Activated T-helper 1 cell treated with Interleukin-2 at 50 U/mL for 16 hours (primary cell): Measurements from ENCODE around the gene MRPS18B.

Source experiments
- DNase-seq: peaks from one replicate; pipeline ENCODE4 v3.0.0-alpha.2; 2020; ENCODE audit warnings: low read depth

MRPS18B gene

DNA sequence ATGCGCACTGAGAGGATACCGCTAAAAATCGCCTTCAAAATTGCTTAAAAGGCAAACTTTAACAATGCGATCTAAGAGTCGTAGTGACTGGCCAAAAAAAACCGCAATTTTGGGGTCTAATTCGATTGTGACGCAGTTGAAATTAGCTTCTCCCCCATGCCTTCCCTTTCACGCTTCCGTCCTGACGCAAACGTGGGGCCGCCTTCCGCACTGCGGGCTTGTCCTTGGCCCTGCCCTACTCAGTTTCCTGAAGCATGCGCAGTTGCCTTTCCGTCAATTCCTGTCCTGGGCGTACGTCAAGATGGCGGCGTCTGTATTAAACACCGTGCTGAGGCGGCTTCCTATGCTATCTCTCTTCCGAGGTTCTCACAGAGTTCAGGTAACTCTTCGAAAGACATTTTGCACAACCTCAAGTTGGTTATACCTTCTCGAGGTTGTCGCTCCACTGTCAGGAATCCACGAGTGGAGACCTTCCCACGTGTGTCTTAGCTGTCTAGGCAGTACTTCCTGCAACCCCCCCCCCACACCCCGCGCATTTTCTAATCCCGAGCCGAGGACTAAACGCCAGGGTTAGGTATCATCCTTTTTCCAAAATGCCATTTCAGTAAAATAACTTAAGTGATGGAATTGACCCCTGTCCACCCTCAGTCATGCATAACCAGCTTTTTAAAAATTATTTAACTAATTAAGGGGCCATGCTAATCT is at the start of gene MRPS18B:
MRPS18B (plus strand) TSS at position 276 of the 705 bp plus-strand sequence; CDS start at position 302, 26 bp downstream.
- peak; percentile 97 for DNase-seq

DNA sequence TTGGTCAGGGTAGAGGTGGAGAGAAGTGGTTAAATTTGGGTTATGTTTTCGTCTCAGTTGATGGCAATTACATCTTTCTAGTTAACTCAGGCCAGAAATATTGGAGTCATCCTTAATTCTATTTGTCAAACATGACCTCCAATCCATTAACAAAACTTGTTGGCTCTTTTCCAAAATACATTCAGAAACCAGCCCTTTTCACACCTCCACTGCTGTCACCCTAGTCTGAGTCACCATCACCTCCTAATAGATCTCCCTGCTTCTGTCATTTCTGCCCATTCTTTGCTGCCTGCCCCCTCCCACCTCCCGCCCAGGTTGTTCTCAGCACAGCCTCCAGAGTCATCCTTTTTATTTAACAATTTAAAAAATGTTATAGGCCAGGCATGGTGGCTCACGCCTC is 49.4 kb upstream of the MRPS18B start:
- no peak for DNase-seq

DNA sequence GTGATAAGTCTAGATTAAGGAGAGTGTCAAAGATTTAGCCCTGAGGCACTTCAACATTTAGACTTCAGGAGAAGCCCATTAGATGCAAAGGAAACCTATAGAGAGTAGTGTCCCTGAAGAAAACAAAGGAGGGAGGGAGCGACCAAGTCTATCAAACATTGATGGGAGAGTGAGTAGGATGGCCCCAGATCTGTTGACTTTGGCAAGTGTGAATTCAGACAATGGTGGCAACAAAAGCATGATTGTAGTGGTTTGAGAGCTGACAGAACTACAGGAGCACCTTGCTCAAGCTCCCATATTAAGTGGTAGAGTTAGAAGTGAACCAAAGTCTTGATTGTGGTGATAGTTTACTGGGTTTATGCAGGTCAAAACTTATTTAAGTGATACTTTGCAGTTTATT is 47.4 kb upstream of the MRPS18B start:
- no peak for DNase-seq

DNA sequence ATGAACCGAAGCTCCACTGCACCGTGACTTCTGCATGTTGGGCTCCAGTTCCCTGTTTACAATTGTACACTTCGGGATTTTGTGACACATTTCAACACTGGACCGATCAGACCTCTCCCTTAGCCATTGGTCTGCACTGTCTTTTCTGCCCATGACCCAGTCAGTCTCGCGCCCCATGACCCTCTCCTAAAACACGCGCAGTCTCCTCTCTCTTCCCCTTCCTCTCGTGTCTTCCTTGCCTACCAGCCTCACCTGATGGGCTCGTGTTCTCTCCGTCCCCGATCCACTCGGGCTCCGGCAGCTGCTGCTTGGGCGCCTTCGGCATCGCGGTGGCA is 46.9 kb upstream of the MRPS18B start:
- DNase-seq, result no peak

DNA sequence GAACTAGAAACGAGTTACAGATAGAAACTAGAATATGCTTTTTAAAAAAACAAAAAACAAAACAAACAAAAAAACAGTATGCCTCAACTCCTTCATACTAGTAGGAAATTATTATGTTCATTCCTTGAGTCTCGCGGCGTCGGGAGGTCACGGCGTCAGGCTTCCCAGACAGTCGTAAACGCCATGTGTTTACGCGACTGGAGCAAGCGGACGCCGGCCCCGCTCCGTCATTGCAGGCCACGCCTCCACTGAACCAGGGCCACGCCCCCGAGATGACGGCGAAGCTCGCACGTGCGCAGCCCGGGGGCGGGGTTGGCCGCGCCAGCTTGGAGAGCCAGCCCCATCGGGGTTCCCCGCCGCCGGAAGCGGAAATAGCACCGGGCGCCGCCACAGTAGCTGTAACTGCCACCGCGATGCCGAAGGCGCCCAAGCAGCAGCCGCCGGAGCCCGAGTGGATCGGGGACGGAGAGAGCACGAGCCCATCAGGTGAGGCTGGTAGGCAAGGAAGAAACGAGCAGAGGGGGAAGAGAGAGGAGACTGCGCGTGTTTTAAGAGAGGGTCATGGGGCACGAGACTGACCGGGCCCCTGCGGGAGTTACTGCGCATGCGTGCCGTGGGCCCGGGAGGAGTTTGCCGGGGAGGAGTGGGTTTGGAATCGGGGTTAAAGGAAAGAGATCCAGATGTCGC is 46.4 kb upstream of the MRPS18B start, which contains the start of gene ABCF1:
ABCF1 (plus strand) TSS at position 368 of the 687 bp plus-strand sequence; CDS start at position 414, 46 bp downstream.
- DNase-seq, result peak; percentile 100

DNA sequence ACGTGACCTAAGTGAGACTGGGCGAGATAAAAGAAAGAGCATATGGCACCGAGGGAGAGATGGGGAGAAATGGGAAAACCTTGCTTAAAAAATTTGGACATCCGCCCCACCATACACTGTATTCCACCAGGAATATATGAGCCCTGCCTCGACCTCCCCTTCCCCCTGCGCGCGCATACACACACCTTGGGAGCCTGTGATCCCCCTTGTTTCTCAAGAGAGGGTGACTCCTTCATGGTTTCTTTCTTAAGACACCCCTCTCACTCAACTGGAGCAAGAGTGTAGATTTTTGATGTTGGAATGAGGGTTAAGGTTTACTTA is 45.9 kb upstream of the MRPS18B start:
- DNase-seq, result no peak

DNA sequence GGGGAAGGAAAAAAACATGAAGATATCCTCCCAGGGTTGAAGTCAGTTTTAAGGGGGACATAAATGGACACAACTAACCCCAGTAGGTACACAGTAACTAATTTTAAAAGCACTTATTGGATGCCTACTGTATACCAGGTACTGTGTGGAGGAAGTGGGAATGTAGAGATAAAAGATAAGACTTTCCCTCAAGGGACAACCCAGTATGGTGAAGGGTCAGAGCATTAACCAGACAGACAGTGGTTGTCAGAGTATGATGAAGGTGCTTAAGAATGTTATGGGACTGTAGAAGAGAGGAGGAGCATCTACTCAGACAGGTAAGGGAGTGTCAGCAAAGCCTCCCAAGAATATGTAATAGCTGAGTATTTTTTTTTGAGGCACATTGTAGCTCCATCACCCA is 45.5 kb upstream of the MRPS18B start:
- no peak for DNase-seq

DNA sequence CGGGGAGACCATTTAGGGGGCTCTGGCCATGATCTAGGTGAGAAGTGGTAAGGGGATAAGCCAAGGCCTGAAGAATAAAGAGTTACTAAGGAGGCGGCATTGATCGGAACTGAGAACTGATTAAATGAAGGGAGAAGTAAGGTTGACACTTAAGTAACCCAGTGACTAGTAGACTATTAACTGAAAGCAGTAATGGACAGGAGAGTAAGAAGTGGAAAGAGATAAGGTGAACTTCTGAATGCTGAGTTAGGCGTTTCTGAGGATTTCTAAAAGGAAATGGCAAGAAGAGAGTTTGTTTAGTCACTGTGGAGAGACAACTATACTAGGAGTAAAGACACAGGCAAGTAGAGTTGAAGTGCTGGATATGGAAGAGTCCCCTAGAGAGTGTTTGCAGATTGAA is 44.5 kb upstream of the MRPS18B start:
- DNase-seq, result no peak

DNA sequence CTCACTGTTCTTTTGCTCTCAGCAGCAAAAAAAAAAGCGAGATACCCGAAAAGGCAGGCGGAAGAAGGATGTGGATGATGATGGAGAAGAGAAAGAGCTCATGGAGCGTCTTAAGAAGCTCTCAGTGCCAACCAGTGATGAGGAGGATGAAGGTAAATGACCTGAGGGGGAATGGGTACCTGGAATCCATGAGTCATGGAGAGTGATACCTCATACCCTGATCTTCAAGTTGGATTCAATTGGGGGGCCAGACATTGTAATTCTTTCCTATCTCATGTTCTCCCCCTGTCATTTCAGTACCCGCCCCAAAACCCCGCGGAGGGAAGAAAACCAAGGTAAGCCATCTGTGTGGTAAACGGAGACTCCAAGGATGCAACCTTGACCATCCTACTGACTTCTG is 39.6 kb upstream of the MRPS18B start:
- no peak for DNase-seq

DNA sequence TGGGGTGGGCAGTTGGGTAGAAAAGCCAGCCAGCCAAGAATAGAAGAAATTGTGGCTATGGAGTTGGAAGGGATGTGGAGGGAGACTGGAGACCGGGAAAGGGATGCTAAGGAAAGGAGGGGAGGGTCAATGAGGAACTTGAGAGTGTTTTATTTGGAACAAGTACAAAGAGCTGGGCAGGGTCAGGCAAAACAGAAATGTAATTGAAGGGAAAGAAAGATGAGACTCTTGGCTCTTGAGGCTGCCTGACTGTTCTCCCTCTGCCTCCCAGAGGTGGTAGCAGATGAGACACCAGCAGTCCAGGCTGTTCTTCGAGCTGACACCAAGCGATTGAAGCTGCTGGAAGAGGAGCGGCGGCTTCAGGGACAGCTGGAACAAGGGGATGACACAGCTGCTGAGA is 33.7 kb upstream of the MRPS18B start:
- DNase-seq, result no peak

DNA sequence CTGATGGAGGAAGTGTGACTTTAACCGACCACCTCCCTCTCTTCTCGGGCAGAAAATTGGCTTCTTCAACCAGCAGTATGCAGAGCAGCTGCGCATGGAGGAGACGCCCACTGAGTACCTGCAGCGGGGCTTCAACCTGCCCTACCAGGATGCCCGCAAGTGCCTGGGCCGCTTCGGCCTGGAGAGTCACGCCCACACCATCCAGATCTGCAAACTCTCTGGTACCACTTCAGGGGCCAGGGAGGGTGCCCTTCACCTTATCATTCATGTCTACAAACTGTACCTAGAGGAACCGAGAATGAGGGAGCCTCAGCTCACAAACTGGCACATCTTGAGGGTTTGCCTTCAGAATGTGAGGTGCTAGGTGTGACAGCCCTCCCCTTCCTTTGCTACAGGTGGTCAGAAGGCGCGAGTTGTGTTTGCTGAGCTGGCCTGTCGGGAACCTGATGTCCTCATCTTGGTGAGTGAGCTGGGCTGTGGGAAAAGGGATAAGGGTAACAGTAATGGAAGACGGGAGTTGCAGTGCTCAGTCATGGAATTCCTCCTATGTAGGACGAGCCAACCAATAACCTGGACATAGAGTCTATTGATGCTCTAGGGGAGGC is 27.8 kb upstream of the MRPS18B start:
- no peak for DNase-seq

DNA sequence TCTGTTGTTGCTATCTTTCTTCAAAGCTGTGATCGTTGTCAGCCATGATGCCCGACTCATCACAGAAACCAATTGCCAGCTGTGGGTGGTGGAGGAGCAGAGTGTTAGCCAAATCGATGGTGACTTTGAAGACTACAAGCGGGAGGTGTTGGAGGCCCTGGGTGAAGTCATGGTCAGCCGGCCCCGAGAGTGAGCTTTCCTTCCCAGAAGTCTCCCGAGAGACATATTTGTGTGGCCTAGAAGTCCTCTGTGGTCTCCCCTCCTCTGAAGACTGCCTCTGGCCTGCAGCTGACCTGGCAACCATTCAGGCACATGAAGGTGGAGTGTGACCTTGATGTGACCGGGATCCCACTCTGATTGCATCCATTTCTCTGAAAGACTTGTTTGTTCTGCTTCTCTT is 27.1 kb upstream of the MRPS18B start:
- no peak for DNase-seq

DNA sequence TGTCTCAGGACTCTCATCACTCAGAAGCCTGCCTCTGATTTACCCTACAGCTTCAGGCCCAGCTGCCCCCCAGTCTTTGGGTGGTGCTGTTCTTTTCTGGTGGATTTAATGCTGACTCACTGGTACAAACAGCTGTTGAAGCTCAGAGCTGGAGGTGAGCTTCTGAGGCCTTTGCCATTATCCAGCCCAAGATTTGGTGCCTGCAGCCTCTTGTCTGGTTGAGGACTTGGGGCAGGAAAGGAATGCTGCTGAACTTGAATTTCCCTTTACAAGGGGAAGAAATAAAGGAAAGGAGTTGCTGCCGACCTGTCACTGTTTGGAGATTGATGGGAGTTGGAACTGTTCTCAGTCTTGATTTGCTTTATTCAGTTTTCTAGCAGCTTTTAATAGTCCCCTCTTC is 26.6 kb upstream of the MRPS18B start:
- DNase-seq, result no peak

DNA sequence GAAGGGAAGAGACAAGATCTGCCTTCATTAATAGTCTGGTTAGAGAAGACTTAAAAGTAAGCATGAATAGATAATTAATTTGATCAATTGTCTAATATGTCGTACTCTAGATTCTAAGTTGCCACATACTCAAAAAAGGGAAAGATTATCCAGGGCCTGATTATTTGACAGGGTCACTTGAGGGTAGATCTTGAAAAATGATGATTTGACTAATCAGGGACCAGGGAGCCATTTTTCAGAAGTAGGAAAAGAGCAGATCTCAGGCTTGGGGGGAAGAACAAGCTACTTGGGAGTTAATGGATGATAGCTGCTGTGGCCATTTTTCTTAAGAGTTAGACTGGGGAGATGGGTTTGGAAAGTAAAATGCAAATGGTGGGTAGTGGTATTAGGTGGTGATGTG is 25.4 kb upstream of the MRPS18B start:
- DNase-seq, result no peak

DNA sequence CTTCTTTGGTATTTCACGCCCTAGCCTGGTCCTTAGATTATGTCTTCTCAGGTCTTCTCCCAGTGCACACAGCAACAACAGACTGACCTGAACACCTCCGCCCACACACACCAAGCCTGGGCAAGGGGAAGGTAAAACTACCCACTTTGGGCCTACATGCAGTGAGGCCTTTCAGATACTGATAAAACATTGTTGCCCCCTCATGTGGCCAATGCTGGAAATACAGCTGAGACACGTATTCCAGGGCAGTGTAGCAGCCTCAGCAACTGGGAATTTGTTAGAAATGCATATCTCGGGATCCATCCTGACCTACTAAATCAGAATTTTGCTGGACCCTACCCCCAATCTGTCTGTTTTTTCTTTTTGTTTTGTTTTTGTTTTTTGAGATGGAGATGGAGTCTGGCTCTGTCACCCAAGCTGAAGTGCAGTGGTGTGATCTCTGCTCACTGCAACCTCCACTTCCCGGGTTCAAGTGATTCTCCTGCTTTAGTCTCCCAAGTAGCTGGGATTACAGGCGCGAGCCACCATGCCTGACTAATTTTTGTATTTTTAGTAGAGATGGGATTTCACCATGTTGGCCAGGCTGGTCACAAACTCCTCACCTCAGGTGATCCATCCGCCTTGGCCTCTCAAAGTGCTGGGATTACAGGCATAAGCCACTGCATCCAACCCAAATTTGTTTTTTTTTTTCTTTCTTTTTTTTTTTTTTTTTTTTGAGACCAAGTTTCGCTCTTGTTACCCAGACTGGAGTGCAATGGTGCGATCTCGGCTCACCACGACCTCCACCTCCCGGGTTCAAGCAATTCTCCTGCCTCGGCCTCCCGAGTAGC is 20.1 kb upstream of the MRPS18B start:
- DNase-seq, result peak; percentile 50

DNA sequence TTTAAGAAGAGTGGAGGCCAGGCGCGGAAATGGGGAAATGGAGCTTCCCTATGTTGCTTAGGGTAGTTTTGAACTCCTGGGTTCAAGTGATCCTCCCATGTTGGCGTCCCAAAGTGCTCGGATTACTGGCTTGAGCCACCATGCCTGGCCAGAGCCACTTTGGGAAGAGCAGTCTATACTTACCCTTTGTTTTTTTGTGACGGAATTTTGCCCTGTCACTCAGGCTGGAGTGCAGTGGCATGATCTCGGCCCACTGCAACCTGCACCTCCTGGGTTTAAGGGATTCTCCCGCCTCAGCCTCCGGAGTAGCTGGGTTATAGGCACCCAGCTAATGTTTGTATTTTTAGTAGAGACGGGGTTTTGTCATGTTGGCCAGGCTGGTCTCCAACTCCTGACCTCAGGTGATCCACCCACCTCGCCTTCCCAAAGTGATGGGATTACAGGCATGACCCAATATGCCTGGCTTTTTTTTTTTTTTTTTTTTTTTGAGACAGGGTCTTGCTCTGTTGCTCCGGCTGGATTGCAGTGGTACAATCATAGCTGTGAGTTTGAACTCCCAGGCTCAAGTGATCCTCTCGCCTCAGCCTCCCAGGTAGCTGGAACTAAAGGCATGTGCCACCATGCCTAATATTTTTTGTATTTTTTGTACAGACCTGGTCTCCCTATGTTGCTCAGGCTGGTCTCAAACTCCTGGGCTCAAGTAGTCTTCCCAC is 18.6 kb upstream of the MRPS18B start:
- no peak for DNase-seq

DNA sequence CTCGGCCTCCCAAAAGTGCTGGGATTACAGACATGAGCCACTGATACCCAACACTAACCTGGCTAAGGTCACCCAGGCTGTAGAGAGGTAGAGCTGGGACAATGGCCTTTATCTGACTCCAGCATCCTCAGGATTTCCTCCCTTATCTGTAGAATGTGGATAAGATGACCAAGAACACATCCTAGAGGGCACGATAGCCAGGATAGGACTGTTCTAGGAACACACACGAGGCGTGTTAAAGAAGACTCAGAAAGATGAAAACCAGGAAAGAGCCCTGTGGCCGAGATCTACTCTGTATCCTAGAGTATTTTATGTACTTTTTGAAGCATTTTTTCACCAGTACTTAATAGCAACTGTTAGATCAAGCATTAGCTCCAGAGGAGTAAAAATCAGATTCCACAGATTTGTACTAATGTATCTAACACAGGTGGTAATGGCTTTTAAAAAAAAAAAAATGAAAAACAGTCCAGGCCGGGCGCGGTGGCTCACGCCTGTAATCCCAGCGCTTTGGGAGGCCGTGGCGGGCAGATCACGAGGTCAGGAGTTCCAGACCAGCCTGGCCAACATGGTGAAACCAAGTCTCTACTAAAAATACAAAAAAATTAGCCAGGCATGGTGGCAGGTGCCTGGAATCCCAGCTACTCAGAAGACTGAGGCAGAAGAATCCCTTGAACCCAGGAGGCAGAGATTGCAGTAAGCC is 17.9 kb upstream of the MRPS18B start:
- no peak for DNase-seq

DNA sequence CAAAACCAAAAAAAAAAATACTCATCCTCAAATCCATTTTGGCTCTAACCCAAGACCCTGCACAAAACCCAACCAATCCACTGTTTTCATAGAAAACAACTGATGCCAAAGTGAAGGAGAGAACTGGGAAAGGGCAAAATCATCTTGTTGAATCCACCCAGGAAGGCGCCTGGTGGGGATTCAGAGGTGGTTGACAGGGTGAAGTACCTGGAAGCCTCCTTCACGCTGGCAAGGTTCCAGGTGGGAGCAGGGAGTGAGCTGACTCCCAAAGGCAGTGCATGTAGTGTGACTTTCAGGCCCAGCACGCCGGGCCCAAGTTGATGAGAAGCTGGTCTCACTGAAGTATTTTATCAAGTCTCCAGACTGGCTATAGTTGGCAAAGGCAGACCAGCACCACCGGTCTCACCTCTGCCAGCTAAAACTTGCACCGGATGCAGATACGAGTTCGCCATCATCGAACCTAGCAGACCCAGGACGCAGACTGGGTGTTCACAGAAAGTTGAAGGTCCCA is 17.1 kb upstream of the MRPS18B start:
- no peak for DNase-seq

DNA sequence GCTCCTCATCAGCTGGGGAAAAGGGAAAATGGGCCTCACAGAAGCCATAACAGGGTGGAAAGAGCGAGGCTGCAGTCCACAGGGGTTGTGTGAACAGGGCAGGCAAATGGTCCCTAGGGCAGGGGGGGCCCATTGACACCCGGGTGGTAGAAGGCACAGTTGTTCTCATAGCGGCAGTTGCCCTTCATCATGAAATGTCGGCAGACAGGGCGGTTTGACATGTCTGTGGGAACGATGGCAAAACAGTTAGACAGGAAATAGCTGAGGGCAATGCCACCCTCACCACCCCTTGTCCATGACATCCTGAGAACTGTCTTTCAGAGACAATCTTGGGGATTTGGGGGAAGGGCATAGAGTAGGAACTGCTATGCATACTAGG is 16.2 kb upstream of the MRPS18B start:
- no peak for DNase-seq

DNA sequence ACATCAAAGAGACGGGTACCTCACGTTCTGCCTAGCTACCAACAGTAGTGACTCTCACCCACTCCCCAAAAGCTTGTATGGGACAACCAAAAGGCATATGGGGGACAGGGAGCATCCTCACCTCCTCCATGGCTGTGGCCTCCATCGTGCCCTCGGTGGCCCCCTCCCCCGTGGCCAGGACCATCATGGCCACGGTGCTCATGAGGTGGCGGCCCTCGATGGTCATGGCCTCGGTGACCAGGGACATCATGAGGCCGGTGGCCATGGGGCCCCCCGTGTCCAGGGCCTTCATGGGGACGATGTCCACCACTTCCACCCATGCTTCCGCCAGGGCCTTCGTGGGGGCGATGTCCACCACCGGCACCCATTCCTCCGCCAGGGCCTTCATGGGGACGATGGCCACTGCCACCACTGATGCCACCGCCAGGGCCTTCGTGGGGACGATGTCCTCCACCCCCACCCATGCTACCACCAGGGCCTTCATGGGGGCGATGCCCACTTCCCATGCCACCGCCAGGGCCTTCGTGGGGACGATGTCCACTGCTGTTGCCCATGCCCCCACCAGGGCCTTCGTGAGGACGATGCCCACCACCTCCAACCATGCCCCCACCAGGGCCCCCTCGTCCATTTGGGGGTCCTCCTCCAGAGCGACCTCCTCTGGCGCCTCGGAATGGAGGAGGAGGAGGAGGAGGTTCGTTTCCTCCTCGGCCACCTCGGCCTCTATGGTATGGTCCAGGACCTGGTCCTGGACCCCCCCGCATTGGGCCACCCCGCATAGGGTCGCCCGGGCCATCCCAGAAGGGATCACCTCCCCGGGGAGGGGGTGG is 15.6 kb upstream of the MRPS18B start:
- DNase-seq, result no peak
